HG03439 (cell line): ENCODE results near the gene SGIP1.
"Not testable (repeated sequence)": the region's sequence is repeated elsewhere in the genome, so short reads cannot be mapped to it uniquely, and the experiment has no call there.

ENCODE experiments used
- ATAC-seq: cut with Tn5 transposase; IDR thresholded peaks from one replicate; pipeline ENCODE4 v1.9.1; 2021; ENCODE audit warnings: mild to moderate bottlenecking, moderate library complexity; ENCODE audit not compliant: unreplicated experiment

The SGIP1 gene

DNA sequence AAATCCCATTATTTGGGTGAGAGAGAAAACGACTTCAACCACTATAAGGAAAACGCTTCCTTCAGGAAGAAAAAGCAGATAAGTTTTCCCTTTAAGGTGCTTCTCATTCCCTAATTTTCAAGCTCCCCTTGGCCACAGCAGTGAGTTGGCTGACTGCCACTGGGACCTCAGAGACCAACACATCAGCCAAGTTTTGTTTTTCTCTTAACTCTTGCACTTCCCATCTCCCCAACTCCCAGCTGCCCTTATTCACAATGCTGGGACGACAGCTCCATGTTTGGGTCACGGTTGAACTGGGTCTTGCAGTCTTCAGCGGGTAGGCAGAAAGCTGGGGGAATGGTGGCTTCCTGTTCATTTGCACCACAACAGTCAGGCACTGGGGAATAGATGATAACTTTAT lies 18.9 kb downstream of the SGIP1 start:
- ATAC-seq: no peak

DNA sequence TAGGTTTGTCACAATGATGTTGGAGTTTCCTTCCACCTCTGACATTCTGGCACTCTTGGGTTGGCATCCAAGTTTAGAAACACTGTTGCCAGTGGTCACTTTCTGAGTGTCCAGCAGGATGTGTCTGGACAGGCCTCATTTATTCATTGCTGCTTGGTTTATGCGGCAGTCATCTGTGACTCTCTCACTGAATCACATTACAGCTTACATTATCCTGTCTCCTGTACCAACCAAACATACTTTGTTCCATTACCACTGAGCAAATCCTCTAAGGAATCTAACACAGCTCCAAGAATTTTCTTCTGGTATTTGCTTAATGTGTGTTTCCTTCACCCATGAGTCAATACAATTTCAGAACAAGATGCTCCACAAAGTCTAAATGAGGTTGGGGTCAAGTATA lies 19.9 kb downstream of the SGIP1 start:
- no peak for ATAC-seq

DNA sequence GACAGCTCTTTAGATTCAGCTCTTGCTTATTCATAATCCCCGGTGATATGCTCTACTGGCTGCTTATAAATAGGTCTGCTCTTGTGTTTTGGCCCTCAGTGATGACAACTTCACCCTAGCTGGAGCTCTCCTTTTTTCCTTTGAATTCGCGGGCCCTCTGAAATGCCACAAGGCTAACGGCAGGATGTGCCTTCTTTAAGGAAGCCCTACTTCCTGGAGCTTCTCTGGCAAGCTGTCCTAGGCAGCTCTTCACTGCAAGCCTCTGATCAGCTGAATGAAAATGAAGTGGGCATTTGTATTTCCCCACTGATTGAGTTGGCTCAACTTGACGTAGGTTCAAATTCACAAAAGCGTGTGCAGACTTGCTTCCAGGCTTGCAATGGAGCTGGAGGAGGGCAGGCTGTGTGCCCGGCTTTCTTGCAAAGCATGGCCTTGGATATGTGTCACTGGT lies 22.2 kb downstream of the SGIP1 start:
- no peak for ATAC-seq

DNA sequence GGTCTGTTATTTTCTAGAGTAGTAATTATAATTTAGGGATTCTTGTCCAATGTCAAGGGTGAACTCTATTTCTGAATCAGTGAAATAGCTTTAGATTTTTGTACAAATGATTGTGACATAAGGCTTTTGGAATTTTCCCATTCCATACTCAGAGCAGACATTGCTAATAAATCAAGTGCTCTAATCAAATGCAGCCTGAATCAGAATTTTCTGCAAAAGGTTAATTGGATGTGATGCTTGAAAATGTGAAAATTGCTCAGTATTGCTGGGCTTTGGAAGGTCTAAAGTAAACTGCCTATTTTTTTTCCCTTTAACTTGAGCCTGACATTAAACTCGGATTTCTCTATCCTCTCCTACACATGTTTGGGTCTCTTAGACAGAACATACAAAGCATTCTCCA lies 23.2 kb downstream of the SGIP1 start:
- no peak for ATAC-seq

DNA sequence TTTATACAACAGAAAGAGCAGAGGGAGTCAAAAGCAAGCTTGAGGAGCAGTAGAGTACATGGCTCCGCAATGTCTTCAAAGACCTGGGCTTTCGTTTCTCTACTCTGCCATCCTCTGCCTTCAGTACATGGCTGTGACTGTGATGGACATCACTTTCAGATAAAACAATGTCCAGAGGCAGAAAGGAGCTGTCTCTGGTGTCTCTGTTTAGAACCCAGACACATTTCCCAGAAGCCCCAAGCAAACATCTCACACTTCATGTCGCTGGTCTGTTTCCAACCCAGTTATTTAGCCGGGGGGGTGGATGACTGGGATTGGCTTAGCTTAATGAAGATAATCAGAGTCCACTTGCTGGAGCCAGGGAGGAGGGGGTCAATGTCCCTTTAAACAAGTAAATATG lies 25.6 kb downstream of the SGIP1 start:
- ATAC-seq: no peak

DNA sequence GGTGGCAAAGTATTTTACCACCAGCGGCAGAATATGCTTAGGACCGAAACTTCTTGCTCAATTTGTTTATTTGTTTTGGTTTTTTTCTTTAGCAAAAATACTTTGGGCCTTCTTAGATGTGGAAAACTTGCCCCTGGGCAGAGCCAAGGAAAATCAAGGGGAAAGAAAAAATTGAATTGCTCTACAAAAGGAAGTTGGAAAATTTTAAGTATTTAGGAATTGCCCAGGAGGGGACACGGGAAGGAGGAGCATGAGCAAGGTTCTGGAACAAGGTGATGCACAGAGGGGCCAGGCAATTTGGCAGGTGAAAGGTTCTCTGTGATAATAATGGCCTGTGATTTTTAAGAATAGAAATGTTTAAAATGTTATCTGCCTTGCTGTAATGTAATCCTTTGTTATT lies 28.6 kb downstream of the SGIP1 start:
- ATAC-seq: no peak

DNA sequence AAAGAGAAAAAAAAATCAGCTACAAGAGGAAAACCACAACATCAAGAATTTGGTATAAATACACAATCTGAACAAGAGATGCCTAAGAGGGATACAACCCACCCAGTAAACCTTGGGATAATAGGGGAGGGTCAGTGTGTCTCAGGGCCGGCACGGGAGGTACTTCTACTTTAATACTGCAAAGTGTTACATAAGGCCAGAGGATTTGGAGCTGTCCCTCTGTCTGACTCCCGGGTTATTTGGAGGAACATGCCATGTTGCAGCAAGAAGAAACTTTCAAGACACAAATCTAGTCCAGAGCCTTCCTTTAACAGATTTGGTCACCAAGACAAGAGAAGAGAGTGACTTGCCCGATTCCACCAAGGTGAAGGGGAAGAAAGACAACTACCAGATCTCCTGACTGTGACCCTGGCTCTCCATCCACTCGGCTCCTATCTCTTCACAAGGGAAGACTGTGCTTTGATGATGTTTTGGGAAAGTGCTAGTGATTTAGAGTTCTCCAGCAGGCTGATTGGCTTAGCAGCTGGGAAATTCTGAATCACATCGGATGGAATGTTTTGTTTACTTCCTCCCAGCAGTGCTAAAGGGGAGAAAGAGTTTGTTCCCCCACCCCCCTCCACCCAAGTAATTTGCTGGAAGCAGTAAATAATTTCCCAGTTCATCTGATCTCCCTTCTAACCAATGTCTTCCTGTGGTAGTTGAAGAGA lies 29.3 kb downstream of the SGIP1 start:
- ATAC-seq: no peak

DNA sequence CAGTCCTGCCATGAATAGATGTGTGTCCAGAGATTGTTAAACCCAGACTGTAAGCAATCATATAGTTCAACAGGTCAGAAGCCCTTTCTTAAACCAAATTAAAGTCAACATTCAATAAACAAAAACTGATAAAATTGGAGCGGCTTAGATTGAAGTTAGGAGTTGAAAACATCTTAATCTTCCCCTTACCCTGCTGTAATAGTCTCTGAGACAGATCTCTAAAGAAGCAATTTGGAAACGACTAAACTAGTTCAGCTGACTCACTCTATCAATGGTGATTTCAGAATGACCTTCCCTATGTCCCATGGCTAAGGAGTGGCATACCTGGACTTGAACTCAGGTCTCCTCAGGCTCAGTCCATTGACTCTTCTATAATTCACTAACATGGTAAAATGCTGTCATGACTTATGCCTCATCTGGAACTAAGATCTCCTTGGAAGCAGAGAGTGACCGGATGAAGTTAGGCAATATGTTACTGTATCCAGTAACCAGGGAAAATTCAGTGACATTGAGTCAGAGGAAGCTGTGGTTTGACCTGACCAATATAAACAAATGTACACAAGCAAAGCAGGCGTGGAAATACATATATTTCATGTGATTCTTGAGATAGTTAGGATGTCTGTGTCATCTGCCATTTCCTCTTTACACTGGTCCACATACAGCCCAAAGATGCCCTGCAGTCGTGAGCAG lies 30.1 kb downstream of the SGIP1 start:
- ATAC-seq: no peak

DNA sequence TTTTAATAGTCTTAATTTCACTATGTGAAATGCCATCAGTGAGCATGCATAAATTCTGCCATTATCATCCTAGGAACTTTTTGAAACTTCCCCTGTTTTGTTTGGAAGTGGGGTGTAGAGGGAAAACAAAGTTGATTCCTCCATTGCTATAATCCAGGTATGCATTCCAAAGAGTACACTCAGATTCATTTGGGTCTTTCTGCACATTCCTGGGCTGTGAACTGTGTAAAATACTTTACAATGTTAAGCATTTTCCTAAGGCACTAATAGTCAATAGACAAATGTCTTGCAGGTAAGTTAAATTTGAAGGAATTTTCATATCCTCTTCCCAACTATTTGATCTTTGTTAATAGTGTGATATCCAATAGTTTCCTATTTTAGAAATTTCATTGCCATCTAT lies 36.2 kb downstream of the SGIP1 start:
- ATAC-seq: no peak

DNA sequence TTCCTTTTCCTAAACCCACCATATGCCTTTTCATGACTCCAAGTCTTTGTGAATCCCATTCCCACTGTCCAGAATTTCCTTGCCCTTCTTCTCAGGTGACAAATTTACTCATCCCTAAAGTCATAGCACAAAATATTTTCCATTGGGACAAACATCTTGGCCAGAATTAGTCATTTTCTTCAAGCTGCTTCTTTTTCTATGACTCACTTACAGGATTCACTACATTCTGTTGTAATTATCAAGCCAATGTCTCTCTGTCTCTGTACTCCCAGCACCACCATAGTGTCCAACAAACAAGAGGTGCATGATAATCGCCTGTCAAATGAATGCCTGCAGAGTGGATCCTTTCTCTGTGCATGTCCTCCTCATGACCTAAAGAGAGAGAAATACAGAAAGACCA lies 37.8 kb downstream of the SGIP1 start:
- no peak for ATAC-seq

DNA sequence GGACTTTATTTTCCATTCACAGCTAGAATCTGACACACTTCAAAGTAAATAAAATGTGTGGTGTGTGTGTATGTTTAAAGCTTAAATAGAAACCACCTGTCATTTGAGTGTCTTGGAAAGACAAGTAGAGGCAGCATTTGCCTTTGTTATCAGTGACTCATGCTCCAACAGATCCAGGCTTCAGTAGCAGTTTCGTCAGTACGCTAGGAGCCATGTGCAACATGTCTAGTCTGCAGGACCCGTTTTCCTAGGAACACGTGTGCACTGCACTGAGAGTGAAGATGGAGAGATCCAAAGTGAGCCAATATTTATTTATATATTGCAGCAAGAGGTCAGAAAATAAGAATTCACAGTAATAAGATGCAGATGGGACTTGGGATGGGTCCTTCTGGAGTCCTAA lies 41.8 kb downstream of the SGIP1 start:
- ATAC-seq: no peak

DNA sequence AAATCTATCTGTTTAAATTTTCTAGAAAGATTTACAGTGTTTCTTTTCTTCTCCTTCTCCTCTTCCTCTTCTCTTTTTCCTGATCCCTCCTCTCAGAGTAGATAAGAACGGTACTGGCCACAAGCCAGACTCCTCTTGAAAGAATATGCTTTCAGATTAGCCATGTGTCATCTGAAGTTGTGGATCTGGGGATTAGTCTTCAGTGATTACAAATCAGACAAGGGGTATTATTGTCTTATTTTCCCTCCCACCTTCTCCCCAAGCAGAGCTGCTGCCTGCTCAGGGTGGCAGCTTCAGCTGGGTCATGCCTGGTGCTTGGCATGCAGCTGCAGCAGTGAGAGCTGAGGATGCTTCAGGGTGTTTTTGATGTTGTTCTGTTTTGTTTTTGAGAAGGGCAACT lies 42.7 kb downstream of the SGIP1 start:
- no peak for ATAC-seq

DNA sequence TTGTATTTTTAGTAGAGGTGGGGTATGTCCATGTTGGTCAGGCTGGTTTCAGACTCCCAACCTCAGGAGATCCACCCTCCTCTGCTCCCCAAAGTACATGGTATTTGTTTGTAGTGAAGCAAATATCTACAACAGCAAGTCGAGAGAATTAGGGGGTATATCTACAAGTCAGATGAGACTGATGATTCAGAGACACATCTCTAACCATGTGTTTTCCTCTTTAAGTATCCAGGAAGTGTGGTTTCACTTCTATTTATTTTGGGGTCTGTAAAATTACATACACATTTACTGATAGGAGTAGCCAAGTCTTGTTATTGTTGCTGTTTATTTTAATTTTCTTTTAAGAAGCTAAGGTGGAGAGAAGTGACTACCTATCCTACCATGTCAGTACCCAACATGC lies 44.9 kb downstream of the SGIP1 start:
- ATAC-seq: no peak

DNA sequence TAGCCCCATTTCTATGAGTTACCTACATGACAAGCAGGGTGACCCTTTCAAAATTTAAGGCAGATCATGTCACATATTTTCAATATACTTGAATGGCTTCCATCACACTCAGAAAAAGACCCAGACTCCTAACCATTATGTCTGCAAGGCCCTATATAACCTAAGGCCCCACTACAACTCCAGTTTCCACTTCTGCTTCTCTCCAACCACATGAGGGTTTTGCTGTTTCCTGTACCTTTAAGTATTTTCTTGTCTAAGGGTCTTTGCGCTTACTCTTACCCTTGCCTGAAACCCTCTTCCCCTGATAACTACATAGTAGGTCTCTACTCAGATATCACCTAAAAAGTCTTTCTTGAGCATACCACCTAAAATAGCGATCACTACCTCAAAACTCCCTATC lies 46.1 kb downstream of the SGIP1 start:
- no peak for ATAC-seq

DNA sequence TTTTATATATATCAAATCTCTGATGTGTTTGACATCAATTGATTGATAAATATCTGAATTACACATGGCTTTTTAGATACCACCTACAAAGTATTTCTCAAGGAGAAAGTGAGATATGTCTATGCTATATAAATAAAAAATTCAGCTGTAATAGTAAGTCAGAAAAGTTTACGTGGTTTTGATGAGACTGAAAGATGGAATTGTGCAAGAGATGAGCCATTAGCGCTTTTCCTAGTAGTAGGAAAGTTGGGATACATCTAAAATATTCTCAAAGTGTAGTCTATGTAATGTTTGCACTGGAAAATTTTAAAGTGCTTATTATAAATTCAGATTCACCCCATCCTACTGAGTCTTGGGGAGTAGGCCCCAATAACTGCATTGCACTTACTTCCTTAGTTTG lies 49.1 kb downstream of the SGIP1 start:
- ATAC-seq: no peak

DNA sequence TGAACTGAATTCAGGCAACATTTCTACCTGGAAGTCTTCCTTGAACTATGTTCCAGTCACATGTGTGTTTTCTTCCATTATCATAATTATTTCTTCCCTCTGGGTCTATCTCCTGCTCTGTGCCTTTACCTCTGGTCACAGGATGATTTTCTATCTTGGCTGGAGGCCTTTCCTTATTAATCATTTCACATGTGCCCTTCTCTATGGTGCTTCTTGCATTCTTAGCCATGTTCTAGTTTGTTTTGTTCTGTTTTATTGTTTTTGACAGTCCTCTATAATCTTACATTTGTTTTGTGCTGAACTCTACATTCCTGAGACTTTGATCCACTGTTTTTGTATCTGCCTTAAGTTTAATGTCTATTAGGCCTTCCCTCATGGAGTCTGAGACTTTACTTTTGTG lies 51.0 kb downstream of the SGIP1 start:
- ATAC-seq: no peak

DNA sequence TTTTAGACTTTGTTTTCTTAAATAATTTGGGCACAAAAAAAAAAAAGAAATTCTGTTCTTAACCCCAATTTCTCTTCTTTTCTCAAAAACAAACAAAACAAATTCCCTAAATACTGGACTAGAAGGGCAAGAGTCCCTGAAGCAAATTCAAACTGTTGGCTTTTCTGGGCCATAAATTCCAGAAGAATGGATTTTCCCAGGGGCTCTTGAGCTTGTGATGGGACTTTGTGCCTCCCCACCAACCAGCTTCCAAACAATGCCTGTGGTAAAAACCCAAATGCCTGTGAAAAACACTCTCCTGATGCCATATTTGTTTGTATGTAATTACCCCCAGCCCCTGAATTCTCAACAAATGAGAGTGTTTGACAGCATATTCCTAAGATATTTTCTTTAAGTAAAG lies 55.4 kb downstream of the SGIP1 start:
- no peak for ATAC-seq

DNA sequence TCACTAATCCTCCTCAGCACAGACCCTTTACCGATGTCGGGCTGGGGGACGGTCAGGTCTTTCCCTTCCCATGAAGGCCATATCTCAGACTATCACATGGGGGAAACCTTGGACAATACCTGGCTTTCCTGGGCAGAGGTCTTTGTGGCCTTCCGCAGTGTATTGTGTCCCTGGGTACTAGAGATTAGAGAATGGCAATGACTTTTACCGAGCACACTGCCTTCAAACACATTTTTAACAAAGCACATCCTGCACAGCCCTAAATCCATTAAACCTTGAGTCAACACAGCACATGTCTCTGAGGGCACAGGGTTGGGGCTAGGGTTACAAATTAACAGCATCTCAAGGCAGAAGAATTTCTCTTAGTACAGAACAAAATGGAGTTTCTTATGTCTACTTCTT lies 58.2 kb downstream of the SGIP1 start:
- not testable (repeated sequence) for ATAC-seq

DNA sequence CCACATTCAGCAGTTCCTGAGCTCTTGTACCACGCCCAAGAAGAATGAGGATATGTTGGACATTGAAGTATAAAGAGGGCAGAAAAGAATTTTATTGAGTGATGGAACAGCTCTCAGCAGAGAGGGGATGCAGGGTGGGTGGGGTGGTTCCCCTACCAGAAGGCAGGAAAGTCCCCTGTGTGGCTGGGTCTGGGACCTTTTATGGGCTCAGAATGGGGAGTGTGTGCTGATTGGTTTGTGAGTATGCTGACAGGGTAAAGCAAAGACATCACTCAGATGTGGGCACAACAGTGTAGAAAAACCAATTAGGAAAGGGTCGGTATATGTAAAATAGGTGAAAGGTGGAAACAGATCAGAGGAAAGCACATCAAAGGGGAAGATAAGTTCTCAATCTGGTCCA lies 62.2 kb downstream of the SGIP1 start:
- no peak for ATAC-seq

DNA sequence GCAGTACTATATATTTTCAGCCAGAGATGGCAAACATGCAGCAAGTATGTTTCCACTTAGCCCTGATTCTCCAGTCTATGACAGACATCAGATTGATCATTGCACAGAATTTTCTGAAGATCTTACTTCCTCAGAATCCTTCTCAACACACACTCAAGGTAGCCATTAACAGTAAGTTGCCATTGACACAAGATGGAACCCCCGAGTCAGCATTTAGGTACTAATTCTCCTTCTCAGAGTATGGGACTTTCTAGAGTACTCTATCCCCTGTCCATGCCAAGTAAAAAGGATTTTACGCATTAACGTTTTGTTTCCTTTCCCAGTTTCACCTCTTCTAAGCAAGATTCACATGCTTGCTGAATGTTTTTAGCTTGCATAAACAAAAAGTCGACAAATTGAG lies 63.5 kb downstream of the SGIP1 start:
- ATAC-seq: no peak

DNA sequence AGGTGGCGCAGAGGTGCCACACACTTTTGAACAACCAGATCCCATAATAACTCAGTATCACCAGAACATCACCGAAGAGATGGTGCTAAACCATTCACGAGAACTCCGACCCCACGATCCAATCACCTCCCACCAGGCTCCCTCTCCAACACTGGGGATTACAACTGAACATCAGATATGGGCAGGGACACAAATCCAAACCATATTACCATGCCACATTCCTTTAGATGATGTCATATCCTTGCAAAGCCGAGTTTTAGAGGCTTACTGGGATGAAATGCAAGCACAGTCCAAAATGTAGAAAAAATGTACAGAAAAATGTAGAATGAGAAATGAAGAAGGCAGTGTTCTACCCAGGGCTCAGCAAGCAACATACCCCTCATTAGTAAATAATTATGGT lies 64.7 kb downstream of the SGIP1 start:
- no peak for ATAC-seq

DNA sequence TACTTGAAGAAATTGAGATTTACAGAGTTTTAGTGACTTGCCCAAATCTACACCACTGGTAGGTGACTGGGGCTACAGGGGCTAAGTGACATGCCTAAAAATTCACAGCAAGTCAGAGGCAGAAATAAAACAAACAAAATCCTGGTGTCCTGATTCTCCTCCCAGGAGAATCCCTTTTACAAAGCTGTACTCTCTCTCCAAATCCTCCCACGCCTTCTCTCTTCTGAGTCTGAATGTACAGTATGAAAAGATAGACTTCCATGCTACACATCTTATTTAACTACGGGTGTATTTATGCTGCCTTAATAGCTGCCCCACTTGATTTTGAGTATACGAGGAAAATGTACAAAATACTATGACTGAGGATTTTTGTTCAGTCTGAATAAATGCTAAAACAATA lies 65.4 kb downstream of the SGIP1 start:
- ATAC-seq: no peak
